GM12874 (cell line): Measurements from ENCODE around the gene SH3PXD2A.

Source experiments
- TF ChIP-seq, protein P1 (sequence below): IDR thresholded peaks from 2 replicates; pipeline ENCODE4 v1.5.1; 2011; ENCODE audit warnings: low read depth, mild to moderate bottlenecking, control low read depth, low read length, moderate library complexity; ENCODE audit not compliant: insufficient read depth

SH3PXD2A gene

DNA sequence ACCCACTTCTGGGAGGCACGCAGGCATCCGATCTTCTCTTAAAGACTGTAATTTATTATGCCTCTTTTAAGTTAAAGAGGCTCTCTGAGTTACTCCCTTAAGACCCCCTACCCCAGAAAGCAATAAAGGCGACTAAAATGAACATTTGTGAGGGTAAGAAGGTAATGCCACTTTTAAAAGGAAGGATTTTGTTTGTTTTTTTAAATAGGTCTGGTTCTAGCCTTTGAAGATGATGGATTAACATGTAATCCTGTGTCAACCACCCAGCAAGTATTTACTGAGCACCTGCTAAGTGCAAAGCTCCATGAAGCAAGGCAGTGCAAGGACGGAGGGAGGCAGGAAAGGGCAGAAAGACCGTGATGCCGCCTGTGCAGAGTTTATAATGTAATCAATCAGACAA is 26.1 kb downstream of the SH3PXD2A start:
- TF ChIP-seq, protein P1, sequence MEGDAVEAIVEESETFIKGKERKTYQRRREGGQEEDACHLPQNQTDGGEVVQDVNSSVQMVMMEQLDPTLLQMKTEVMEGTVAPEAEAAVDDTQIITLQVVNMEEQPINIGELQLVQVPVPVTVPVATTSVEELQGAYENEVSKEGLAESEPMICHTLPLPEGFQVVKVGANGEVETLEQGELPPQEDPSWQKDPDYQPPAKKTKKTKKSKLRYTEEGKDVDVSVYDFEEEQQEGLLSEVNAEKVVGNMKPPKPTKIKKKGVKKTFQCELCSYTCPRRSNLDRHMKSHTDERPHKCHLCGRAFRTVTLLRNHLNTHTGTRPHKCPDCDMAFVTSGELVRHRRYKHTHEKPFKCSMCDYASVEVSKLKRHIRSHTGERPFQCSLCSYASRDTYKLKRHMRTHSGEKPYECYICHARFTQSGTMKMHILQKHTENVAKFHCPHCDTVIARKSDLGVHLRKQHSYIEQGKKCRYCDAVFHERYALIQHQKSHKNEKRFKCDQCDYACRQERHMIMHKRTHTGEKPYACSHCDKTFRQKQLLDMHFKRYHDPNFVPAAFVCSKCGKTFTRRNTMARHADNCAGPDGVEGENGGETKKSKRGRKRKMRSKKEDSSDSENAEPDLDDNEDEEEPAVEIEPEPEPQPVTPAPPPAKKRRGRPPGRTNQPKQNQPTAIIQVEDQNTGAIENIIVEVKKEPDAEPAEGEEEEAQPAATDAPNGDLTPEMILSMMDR: no peak

DNA sequence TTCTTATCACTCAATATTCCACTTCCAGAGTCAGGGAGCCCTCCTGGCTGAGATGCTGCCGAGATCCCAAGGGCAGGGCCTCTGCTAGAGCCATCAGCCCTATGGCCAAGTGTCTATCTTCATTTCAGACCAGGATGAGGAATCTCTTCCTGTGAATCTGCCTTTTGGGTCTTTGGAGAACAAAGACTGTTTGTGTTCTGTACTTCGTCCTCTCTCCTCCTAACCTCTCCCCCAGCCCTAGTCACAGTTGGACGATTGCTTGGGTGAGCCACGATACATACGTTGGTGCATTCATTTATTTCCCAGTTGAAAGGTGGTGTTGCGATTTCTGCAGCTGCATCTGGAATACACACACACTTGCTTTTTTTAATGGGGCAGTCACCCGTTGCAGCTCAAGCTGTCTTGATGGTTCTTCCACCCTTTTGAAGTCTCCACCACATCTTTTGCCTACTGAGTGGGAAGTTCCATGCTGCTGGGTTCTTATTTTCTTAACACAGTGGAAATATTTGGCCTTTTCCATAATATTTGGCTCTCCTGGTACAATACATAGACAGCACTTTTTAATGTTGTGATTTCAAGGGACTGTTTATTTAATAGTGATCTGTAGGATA is 26.7 kb downstream of the SH3PXD2A start:
- TF ChIP-seq, protein P1: no peak

DNA sequence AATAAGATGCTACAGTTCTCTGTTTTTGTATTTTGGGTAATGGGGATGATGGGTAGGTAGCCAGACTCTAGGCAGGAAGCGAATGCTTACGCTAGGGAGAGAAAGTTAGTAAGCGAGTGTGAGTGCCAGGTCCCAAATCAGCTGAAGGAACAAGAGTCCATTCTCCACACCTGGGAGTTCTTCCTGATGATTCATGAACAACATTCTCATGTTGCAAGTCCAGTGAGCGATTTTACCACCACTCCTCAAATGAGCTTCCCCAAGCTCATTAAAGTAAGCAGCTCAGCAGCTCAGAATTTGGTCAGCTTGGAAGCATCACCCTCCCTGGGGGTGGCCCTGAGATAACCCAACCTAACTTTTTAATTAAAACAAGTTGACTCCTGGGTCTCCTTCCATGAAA is 27.3 kb downstream of the SH3PXD2A start:
- TF ChIP-seq, protein P1: no peak

DNA sequence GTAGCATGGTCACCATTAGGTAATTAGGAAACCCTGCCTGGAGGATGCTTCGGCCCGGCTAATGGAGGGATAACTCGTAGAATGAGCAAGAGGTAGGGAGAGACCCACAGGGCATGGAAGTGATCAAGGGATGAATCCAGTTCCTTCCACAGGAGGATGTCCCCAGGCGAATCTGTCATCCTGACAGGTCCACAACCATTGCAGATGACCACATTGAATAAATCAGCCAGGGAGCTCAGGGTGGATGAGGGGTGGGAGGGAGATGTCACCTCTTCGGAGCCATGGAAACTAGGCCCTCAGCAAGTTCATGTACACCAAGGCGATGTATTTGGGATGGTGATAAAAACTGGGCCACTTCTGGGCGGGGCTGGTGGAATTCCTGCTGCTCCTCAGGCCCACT is 28.5 kb downstream of the SH3PXD2A start:
- TF ChIP-seq, protein P1: no peak

DNA sequence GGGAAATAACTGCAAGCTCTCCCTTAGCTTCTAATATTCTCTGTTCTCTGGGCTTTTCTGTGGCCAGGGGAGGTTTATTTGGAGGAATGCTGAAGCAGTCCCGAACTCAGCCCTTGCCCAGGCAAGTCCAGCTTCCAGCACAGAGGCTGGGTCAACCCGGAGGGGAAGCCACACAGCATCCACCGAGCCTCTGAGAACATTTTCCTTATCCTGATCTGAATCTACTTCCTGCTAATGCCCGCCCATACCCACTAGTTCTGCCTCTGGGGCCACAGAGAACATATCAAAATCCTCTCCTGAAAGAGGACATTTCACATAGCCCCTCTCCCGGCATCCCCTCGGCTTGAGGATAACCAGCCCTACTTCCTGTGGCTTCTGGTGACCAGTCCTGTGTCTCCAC is 31.1 kb downstream of the SH3PXD2A start:
- TF ChIP-seq, protein P1: no peak

DNA sequence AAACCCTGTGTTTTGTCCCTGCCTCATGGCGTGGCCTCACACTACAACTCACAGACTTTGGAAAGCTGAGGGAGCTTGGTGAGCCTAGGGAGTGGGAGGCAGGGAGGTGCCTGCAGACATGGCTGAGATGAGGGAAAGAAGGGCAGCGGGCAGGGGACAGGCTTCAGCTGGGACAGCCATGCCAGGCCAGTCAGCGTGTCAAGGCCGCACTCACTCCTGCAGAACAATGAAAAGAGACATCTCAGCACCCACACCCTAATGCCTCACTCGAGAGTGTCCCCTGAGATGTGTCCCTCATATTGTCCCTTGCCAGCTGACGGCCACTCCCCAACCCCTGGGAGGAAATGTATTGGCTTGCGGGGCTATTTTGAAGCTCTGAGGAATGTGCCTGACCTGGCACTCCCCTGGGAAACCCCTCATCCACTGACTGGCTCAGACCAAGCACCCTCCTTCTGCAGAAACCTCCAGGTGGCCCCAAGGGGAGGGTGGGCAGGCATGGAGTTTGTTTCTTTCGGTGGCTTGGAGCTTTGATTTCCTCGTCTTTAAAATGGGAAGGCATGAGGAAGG is 31.6 kb downstream of the SH3PXD2A start:
- TF ChIP-seq, protein P1: no peak

DNA sequence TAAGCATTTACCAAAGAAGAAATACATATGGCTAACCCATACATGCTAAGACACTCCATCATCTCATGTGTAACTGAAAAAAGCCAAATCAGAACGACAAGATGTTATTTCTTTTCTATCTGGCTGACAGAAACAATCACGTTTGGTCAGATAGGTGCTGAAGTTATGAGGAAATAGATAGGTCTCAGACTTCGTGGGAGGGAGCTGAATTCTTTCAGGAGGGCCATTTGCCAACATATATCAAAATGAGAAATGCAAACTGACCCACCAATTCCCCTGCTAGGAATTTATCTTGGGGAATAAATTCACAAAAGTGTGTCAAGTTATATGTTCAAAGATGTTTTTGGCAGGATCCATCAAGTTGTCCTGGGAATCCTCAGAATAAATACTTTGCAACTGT is 32.6 kb downstream of the SH3PXD2A start:
- TF ChIP-seq, protein P1: no peak
